ENCODE measurements around the gene RPS6KB1.
"Not testable (repeated sequence)": the region's sequence is repeated elsewhere in the genome, so short reads cannot be mapped to it uniquely, and the experiment has no call there.

RPS6KB1 gene

DNA sequence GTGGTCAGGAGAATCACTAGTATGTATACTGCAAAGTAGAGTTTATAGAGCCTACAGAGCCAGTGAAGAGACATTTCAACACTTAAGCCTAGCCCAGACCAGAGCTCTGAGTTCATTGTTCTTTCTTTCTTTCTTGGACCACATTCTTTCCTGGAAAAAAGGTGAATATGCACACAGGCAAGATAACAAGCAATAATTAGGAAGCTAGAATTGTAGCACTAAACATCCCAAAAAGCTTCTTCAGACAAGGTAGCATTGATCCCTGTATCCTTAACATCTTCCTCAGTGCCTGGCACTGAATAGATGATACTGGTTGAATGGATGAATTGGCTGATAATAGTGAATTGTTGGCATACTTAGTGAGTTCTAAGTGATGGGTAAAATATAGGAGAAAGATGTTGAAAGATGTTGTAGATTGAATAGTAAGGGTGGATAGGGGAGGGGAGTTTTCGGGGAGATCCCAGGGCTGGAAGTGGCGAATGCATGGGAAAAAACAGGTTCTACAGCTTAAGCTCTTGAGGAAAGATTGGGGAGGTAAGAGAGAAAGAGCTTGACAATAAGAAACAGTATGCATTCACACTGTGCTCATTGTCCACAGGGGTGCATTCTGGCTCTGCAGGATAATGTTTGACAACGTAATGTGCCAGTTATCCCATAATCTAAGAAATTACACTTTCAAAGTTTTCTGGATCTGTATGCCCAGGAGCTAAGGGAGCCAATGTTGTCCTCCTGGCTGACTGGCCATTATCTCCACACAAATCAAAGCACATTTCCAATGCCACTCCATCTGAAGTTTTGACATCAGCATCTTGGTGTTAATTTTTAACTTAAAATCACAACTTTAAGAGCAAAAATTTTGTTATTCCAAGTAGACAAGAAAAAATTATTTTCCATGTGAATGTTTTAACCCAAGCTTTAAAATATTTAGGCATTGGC is 35.8 kb upstream of the RPS6KB1 start:
- Histone ChIP-seq H3K4me1 (ENCODE audit: insufficient read depth, low read length) (peaks cover 1% of the 10 kb centered on the region), H3K27me3 (ENCODE audit: insufficient read depth, low read length) (no peaks in the 10 kb centered on the region), H3K36me3 (ENCODE audit: insufficient read depth, low read length) (peaks cover 12% of the 10 kb centered on the region), H3K9me3 (ENCODE audit: low read length) (no peaks in the 10 kb centered on the region), H2AFZ (ENCODE audit: low read depth, low read length) (no peak overlapping the region), H3K4me3 (ENCODE audit: low read length) (no peak overlapping the region)

DNA sequence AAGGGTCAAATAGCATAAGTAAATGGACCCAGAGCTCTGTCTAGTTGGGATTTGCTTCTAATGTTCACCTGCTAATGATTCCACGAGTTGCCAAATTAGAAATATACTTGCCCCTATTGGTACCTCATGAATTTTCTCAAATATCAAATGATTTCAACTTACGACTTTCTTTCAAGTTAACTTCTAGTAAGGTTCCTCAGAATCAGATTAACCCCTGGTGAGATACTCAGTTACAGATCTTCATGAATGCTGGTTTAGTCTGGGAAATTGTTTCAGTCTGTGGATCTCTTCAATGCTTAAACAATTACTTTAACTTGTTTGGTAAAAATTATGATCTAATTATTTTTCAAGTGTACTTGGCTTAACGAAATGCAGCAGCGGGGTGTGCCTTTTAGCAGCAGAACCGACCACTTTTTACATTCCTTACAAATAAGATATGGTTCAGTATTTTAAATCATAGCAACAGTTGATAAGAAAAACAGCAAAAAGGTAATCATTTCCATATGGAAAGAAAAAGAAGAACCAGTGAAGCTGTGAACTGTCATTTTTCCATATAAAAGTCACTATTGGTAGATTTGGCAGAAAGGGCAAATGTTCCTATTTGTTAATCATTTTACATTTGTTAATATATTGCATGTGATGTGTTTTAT is 34.6 kb upstream of the RPS6KB1 start:
- Histone ChIP-seq H3K27me3 (ENCODE audit: insufficient read depth, low read length) (no peaks in the 10 kb centered on the region), H3K9me3 (ENCODE audit: low read length) (no peaks in the 10 kb centered on the region), H3K36me3 (ENCODE audit: insufficient read depth, low read length) (peaks cover 17% of the 10 kb centered on the region), H3K4me3 (ENCODE audit: low read length) (no peak overlapping the region), H3K4me1 (ENCODE audit: insufficient read depth, low read length) (peaks cover 1% of the 10 kb centered on the region), H2AFZ (ENCODE audit: low read depth, low read length) (no peak overlapping the region)

DNA sequence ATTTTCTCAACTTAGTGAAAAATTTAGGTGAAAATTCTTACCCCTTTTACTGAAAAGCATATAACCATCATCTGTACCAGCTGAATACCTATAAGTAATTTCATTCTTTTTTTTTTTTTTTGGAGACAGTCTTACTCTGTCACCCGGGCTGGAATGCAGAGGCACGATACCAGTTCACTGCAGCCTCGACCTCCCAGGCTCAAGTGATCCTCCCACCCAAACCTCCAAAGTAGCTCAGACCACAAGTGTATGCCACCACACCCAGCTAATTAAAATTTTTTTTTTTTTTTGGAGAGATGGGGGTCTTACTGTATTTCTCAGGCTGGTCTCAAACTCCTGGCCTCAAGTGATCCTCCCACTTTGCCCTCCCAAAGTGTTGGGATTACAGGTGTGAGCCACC is 34.0 kb upstream of the RPS6KB1 start:
- H3K4me1 ChIP-seq (ENCODE audit: insufficient read depth, low read length) = no peaks in the 10 kb centered on the region
- no peak overlapping the region for H3K4me3 ChIP-seq (ENCODE audit: low read length)
- peaks cover 18% of the 10 kb centered on the region for H3K36me3 ChIP-seq (ENCODE audit: insufficient read depth, low read length)
- H3K27me3 ChIP-seq (ENCODE audit: insufficient read depth, low read length) = no peaks in the 10 kb centered on the region
- no peaks in the 10 kb centered on the region for H3K9me3 ChIP-seq (ENCODE audit: low read length)
- H2AFZ ChIP-seq (ENCODE audit: low read depth, low read length) = no peak overlapping the region

DNA sequence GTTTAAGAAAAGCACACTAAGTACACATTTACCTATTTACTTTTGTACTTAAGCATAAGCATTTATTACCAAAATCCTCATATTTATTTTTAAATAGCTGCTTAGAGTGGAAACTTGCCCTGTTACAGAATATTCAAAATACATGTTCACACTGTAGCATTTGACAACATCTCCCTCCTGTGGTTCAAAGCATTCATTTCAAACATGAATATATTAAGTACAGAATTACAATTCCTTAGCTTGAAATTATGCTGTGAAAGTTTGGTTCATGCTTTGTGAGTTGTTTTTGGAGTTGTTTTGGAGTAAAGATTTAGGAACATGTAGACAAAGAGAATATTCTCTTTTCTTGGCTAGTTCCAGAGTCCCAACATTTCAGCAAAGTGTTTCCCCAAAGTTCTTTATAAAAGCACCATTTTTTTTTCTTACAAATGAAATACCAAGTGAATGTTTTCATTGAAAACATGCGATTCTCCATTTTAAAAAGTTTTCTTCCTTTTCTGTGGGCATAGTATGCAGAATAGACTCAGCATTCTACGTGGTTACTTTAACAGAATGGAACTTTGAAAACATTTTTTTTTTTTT is 33.4 kb upstream of the RPS6KB1 start:
- H3K4me3 ChIP-seq (ENCODE audit: low read length) = no peak overlapping the region
- no peaks in the 10 kb centered on the region for H3K27me3 ChIP-seq (ENCODE audit: insufficient read depth, low read length)
- no peak overlapping the region for H2AFZ ChIP-seq (ENCODE audit: low read depth, low read length)
- H3K9me3 ChIP-seq (ENCODE audit: low read length) = no peaks in the 10 kb centered on the region
- no peaks in the 10 kb centered on the region for H3K4me1 ChIP-seq (ENCODE audit: insufficient read depth, low read length)
- peaks cover 20% of the 10 kb centered on the region for H3K36me3 ChIP-seq (ENCODE audit: insufficient read depth, low read length)

DNA sequence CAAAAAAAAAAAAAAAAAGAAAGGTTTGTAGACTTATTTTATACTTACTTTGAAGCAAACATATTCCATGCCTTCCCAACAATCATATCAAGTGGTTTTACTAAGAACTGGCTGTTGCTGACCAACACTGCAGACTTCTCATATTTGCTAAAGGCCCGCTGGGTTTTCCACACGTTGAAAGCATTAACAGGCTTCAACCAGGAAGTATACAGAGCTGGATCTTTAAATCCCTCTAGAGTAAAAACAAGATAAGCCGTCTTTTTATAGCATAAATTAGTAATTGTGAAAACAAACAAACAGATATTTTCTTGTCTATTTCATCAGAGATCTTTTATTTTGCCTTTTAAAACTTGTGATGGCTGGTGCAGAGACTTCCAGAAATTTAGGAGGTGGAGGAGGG is 29.3 kb upstream of the RPS6KB1 start:
- H3K9me3 ChIP-seq (ENCODE audit: low read length) = no peaks in the 10 kb centered on the region
- H3K36me3 ChIP-seq (ENCODE audit: insufficient read depth, low read length) = peaks cover 23% of the 10 kb centered on the region

DNA sequence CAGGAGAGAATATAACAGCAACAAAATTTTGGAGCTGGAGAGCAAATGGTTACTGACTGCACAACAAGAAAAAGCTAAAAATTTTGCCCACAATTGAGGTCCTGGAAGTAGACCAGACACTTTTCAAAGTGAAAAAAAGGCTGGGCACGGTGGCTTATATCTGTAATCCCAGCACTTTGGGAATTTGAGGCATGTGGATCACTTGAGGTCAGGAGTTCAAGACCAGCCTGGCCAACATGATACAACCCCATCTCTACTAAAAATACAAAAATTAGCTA is 23.0 kb upstream of the RPS6KB1 start:
- H3K4me3 ChIP-seq (ENCODE audit: low read length) = no peak overlapping the region
- H3K36me3 ChIP-seq (ENCODE audit: insufficient read depth, low read length) = peaks cover 9% of the 10 kb centered on the region
- H2AFZ ChIP-seq (ENCODE audit: low read depth, low read length) = no peak overlapping the region
- no peaks in the 10 kb centered on the region for H3K9me3 ChIP-seq (ENCODE audit: low read length)
- peaks cover 9% of the 10 kb centered on the region for H3K4me1 ChIP-seq (ENCODE audit: insufficient read depth, low read length)
- no peaks in the 10 kb centered on the region for H3K27me3 ChIP-seq (ENCODE audit: insufficient read depth, low read length)

More for the DNA sequence above, 29.3 kb upstream of the RPS6KB1 start:
- Histone ChIP-seq H2AFZ (ENCODE audit: low read depth, low read length) (no peak overlapping the region), H3K4me3 (ENCODE audit: low read length) (no peak overlapping the region), H3K27me3 (ENCODE audit: insufficient read depth, low read length) (no peaks in the 10 kb centered on the region), H3K4me1 (ENCODE audit: insufficient read depth, low read length) (no peaks in the 10 kb centered on the region)

DNA sequence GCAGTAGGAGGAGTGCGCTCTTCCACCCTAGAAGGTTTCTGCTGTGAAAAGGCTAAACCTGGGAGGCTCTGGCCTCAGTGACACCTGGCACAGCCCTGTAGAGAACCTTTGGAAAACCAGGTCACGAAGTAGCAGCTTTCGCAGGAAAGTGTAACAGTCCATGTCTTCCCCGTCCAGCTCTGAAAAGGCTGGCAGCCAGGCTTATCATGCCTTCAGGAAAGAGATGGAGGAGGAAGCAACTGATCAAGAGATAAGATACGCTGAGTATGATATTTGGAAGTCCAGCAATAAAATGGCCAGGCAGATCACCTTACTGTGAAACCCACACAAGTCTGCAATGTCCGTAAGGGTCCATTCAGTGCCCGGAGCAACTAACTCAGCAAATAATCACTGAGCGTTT is 22.4 kb upstream of the RPS6KB1 start:
- no peaks in the 10 kb centered on the region for H3K27me3 ChIP-seq (ENCODE audit: insufficient read depth, low read length)
- H2AFZ ChIP-seq (ENCODE audit: low read depth, low read length) = no peak overlapping the region
- H3K4me3 ChIP-seq (ENCODE audit: low read length) = no peak overlapping the region
- H3K9me3 ChIP-seq (ENCODE audit: low read length) = no peaks in the 10 kb centered on the region
- peaks cover 10% of the 10 kb centered on the region for H3K36me3 ChIP-seq (ENCODE audit: insufficient read depth, low read length)
- H3K4me1 ChIP-seq (ENCODE audit: insufficient read depth, low read length) = peaks cover 12% of the 10 kb centered on the region

DNA sequence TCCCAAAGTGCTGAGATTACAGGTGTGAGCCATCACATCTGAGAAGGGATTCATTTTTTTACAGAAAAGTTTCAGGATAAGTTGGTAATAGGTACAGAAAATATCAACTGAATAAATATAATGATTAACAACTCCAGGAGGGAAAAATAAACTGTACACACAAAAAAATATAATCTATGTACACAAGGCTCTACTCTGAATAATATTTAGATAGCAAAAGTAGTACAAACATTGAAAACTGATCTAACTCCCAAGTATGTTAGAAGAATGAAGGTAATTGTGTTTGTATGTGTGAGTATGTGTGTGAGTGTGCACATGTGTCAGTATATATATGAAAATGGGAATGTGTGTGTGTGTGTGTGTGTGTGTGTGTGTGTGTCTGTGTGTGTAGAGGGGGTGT is 20.6 kb upstream of the RPS6KB1 start:
- Histone ChIP-seq H3K9me3 (ENCODE audit: low read length) (no peaks in the 10 kb centered on the region), H2AFZ (ENCODE audit: low read depth, low read length) (no peak overlapping the region), H3K27me3 (ENCODE audit: insufficient read depth, low read length) (no peaks in the 10 kb centered on the region), H3K4me3 (ENCODE audit: low read length) (no peak overlapping the region), H3K4me1 (ENCODE audit: insufficient read depth, low read length) (peaks cover 12% of the 10 kb centered on the region), H3K36me3 (ENCODE audit: insufficient read depth, low read length) (peaks cover 15% of the 10 kb centered on the region)

DNA sequence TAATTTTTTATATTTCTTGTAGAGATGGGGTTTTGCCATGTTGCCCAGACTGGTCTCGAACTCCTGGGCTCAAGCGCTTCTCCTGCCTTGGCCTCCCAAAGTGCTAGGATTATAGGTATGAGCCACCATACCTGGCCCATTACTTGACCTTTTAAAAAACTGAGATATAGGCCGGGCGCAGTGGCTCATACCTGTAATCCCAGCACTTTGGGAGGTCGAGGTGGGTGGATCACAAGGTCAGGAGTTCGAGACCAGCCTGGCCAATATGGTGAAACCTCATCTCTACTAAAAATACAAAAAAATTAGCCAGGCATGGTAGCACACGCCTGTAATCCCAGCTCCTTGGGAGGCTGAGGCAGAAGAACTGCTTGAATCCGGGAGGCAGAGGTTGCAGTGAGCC is 19.5 kb upstream of the RPS6KB1 start:
- not testable (repeated sequence) for H3K27me3 ChIP-seq (ENCODE audit: insufficient read depth, low read length); H3K4me3 ChIP-seq (ENCODE audit: low read length); H2AFZ ChIP-seq (ENCODE audit: low read depth, low read length); H3K9me3 ChIP-seq (ENCODE audit: low read length)
- Histone ChIP-seq H3K36me3 (ENCODE audit: insufficient read depth, low read length) (peaks cover 18% of the 10 kb centered on the region), H3K4me1 (ENCODE audit: insufficient read depth, low read length) (peaks cover 12% of the 10 kb centered on the region)

DNA sequence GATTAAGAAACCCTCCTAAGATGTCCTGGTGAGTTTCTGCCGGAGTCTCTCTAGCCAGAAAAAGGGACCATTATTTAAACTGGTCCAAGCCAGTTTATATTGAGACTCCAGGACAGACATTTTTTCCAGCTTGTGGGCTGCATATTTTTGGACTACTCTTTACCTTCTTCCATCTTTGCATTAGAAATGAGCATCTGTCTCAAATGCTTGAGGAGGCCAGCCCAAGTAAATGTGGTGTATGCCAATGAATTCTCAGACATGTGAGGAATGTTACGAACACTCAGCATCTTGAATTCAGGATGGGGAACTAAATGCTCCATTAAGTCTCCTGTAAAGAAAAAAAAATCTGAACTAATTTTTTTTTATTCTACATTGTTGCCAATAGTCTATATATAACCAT is 18.5 kb upstream of the RPS6KB1 start:
- Histone ChIP-seq H3K27me3 (ENCODE audit: insufficient read depth, low read length) (no peaks in the 10 kb centered on the region), H3K36me3 (ENCODE audit: insufficient read depth, low read length) (peaks cover 20% of the 10 kb centered on the region), H2AFZ (ENCODE audit: low read depth, low read length) (no peak overlapping the region), H3K9me3 (ENCODE audit: low read length) (no peaks in the 10 kb centered on the region), H3K4me3 (ENCODE audit: low read length) (no peak overlapping the region), H3K4me1 (ENCODE audit: insufficient read depth, low read length) (peaks cover 12% of the 10 kb centered on the region)

DNA sequence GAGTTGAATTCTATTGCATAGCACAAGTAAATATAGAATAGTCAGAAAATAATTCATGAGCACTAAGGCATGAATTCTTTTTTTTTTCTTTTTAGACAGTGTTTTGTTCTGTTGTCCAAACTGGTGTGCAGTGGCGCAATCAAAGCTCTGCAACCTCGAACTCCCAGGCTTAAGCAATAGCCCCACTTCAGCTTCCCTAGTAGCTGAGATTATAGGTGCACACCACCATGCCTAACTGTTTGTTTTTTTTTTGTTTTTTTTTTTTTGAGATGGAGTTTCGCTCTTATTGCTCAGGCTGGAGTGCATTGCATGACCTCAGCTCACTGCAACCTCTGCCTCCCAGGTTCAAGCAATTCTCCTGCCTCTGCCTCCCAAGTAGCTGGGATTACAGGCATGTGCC is 16.8 kb upstream of the RPS6KB1 start:
- H3K36me3 ChIP-seq (ENCODE audit: insufficient read depth, low read length) = peaks cover 24% of the 10 kb centered on the region
- no peaks in the 10 kb centered on the region for H3K27me3 ChIP-seq (ENCODE audit: insufficient read depth, low read length)
- H3K9me3 ChIP-seq (ENCODE audit: low read length) = no peaks in the 10 kb centered on the region
- no peak overlapping the region for H3K4me3 ChIP-seq (ENCODE audit: low read length)
- peaks cover 12% of the 10 kb centered on the region for H3K4me1 ChIP-seq (ENCODE audit: insufficient read depth, low read length)
- H2AFZ ChIP-seq (ENCODE audit: low read depth, low read length) = no peak overlapping the region

DNA sequence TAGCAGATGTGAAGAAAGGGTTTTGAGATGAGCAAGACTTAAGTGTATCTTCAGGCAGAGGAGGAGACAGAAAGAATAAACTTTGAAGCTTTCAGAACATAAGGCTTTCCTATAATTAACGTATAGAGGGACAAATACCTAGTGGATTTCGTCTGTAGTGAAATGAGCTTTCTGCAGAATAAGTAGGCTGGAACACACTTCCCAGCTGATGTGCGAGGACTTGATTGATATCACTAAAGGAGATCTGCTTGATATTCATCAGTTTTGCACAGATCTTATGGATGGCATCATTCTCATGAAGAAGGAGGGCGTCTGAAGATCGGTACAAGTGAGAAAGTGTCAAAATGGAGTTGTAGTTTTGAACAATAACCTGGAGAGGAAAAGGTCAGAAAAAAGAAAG is 15.0 kb upstream of the RPS6KB1 start:
- no peaks in the 10 kb centered on the region for H3K27me3 ChIP-seq (ENCODE audit: insufficient read depth, low read length)
- no peaks in the 10 kb centered on the region for H3K9me3 ChIP-seq (ENCODE audit: low read length)
- no peak overlapping the region for H2AFZ ChIP-seq (ENCODE audit: low read depth, low read length)
- H3K36me3 ChIP-seq (ENCODE audit: insufficient read depth, low read length) = peaks cover 28% of the 10 kb centered on the region
- peaks cover 12% of the 10 kb centered on the region for H3K4me1 ChIP-seq (ENCODE audit: insufficient read depth, low read length)
- H3K4me3 ChIP-seq (ENCODE audit: low read length) = no peak overlapping the region

DNA sequence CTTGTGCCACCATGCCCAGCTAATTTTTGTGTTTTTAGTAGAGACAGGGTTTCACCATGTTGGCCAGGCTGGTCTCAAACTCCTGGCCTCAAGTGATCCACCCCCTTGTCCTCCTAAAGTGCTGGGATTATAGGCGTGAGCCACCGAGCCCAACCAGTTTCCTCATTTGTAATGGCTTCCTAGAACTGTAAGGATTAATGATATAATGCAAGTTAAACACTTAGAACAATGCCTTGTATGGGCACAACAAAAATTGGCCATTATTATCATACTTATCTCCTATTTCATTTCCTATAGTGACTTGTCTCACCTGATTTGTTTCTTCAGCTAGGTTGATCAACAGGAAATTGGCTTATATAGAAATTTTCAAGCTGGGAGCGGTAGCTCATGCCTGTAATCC is 14.3 kb upstream of the RPS6KB1 start:
- H3K4me3 ChIP-seq (ENCODE audit: low read length) = no peak overlapping the region
- peaks cover 32% of the 10 kb centered on the region for H3K36me3 ChIP-seq (ENCODE audit: insufficient read depth, low read length)
- H2AFZ ChIP-seq (ENCODE audit: low read depth, low read length) = no peak overlapping the region
- H3K27me3 ChIP-seq (ENCODE audit: insufficient read depth, low read length) = no peaks in the 10 kb centered on the region
- peaks cover 12% of the 10 kb centered on the region for H3K4me1 ChIP-seq (ENCODE audit: insufficient read depth, low read length)
- H3K9me3 ChIP-seq (ENCODE audit: low read length) = no peaks in the 10 kb centered on the region
